HepG2 (cell line): Measurements from ENCODE around the gene SHF. TPM values are rescaled to one million over a fixed set of nuclear protein-coding genes. Genes with fewer than 3 reads are reported as not detected.
A peak's percentile ranks its signal among the peaks of the same experiment; 100 is the strongest.

Experiments used
- ATF5 ChIP-seq: sonication (generic); formaldehyde crosslinking; IDR thresholded peaks from 2 replicates; pipeline ENCODE4 v1.4.0; 2020; ENCODE audit warnings: mild to moderate bottlenecking, low read depth, missing genetic modification reagents
- CBX5 ChIP-seq: sonication (generic); formaldehyde crosslinking; IDR thresholded peaks from 2 replicates; pipeline ENCODE4 v1.4.0; 2020; ENCODE audit warnings: missing genetic modification reagents, borderline replicate concordance
- FOXJ3 ChIP-seq: sonication (generic); formaldehyde crosslinking; IDR thresholded peaks from 2 replicates; pipeline ENCODE4 v1.4.0; 2020; ENCODE audit warnings: missing genetic modification reagents, mild to moderate bottlenecking, borderline replicate concordance
- FOXK2 ChIP-seq: fragments of 450-650 bp; IDR thresholded peaks from 2 replicates; pipeline ENCODE4 v1.6.1; 2016
- FOXM1 ChIP-seq: sonication (generic); formaldehyde crosslinking; IDR thresholded peaks from 2 replicates; pipeline ENCODE4 v1.5.0; 2020; ENCODE audit warnings: missing genetic modification reagents
- HINFP ChIP-seq: sonication (generic); formaldehyde crosslinking; IDR thresholded peaks from 2 replicates; pipeline ENCODE4 v1.4.0; 2020; ENCODE audit warnings: low read depth, mild to moderate bottlenecking, missing genetic modification reagents
- HMGA1 ChIP-seq: sonication (generic); formaldehyde crosslinking; conservative IDR thresholded peaks from 2 replicates; pipeline ENCODE4 v1.4.0; 2020; ENCODE audit warnings: missing genetic modification reagents
- HNRNPL ChIP-seq: fragments of 200-400 bp; formaldehyde crosslinking; IDR thresholded peaks from 2 replicates; pipeline ENCODE4 v1.6.1; 2017; ENCODE audit warnings: mild to moderate bottlenecking, low read depth, low read length
- HOXA7 ChIP-seq: sonication (generic); formaldehyde crosslinking; IDR thresholded peaks from 2 replicates; pipeline ENCODE4 v1.8.1; 2022; ENCODE audit warnings: mild to moderate bottlenecking, missing genetic modification reagents, moderate library complexity
- PRDM10 ChIP-seq: sonication (generic); formaldehyde crosslinking; IDR thresholded peaks from 2 replicates; pipeline ENCODE4 v1.4.0; 2020; ENCODE audit warnings: low read depth, missing genetic modification reagents
- RBAK ChIP-seq: sonication (generic); formaldehyde crosslinking; IDR thresholded peaks from 2 replicates; pipeline ENCODE4 v1.5.1; 2020; ENCODE audit warnings: mild to moderate bottlenecking, missing genetic modification reagents
- RNF219 ChIP-seq: sonication (generic); formaldehyde crosslinking; IDR thresholded peaks from 2 replicates; pipeline ENCODE4 v1.5.0; 2020; ENCODE audit warnings: mild to moderate bottlenecking, missing genetic modification reagents
- TAF1 ChIP-seq: sonication (generic); formaldehyde crosslinking; IDR thresholded peaks from 2 replicates; pipeline ENCODE4 v1.4.0; 2020; ENCODE audit warnings: missing genetic modification reagents
- ZBTB26 ChIP-seq: IDR thresholded peaks from 2 replicates; pipeline ENCODE4 v1.6.1; 2016; ENCODE audit warnings: missing compliant biosample characterization, missing genetic modification reagents, borderline replicate concordance
- ZNF382 ChIP-seq: sonication (generic); formaldehyde crosslinking; IDR thresholded peaks from 2 replicates; pipeline ENCODE4 v1.5.0; 2020; ENCODE audit warnings: missing genetic modification reagents, mild to moderate bottlenecking, borderline replicate concordance
- ZNF710 ChIP-seq: sonication (generic); formaldehyde crosslinking; IDR thresholded peaks from 2 replicates; pipeline ENCODE4 v1.5.0; 2020; ENCODE audit warnings: mild to moderate bottlenecking, missing genetic modification reagents, borderline replicate concordance
- polyA plus RNA-seq, 8 experiments: library from polyadenylated mRNA; depleted of rRNA in 3 of 8; stranded (reverse) in 7 of 8; unstranded in 1 of 8; fragments of >200 nt; fragmentation: Illumina TruSeq in 4 of 8; extraction: Trizol in 4 of 8; gene quantifications; 2 replicates each; pipeline versions ENCODE4 v1.2.1 to v1.2.3, GENCODE V29; 2011 to 2016; ENCODE audit warnings: low read depth in 4 of 8, missing spikeins in 1 of 8, mixed read lengths in 1 of 8; ENCODE audit not compliant: insufficient read depth in 1 of 8
- total RNA-seq, 5 experiments: library from RNA; depleted of rRNA; stranded (reverse); fragments of >200 nt; fragmentation: Illumina TruSeq; extraction: Trizol; gene quantifications; 2 replicates each; pipeline ENCODE4 v1.2.3, GENCODE V29; 2016; ENCODE audit warnings: low read depth in 1 of 5
- TF ChIP-seq, protein P1 (sequence below): sonication (generic); formaldehyde crosslinking; IDR thresholded peaks from 2 replicates; pipeline ENCODE4 v1.8.1; 2023; ENCODE audit warnings: missing genetic modification reagents, mild to moderate bottlenecking, borderline replicate concordance

SHF gene
- total and polyA plus RNA-seq, 2 of the 13 experiments (the other 11 are each of a cell fraction or from before 2014, with no cell fraction given) = 20.9 to 25.5 TPM

- TF ChIP-seq HINFP (CRISPR knock-in tag) = 0 out of 2 replicates have a peak, but pooled peaks have one; percentile 11
- no peak for TF ChIP-seq ZBTB26 (CRISPR knock-in tag)
- TF ChIP-seq HNRNPL = 0 out of 2 replicates have a peak, but pooled peaks have one; percentile 40
- no peak for TF ChIP-seq HMGA1 (CRISPR knock-in tag)
- no peak for TF ChIP-seq HOXA7 (CRISPR knock-in tag)
- no peak for TF ChIP-seq ATF5
- TF ChIP-seq, protein P1, sequence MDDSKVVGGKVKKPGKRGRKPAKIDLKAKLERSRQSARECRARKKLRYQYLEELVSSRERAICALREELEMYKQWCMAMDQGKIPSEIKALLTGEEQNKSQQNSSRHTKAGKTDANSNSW (CRISPR knock-in tag) = no peak
- TF ChIP-seq RBAK = no peak
- no peak for TF ChIP-seq PRDM10 (CRISPR knock-in tag)
- TF ChIP-seq FOXM1 = no peak
- no peak for TF ChIP-seq FOXJ3 (CRISPR knock-in tag)
- no peak for TF ChIP-seq TAF1 (CRISPR knock-in tag)
- TF ChIP-seq RNF219 (CRISPR knock-in tag) = no peak
- TF ChIP-seq CBX5 = peak; percentile 4; the same call in 1 of the 2 replicates
- TF ChIP-seq FOXK2 = no peak
- no peak for TF ChIP-seq ZNF382 (CRISPR knock-in tag)
- TF ChIP-seq ZNF710 (CRISPR knock-in tag) = no peak
Measured at GRCh38 chr15:45162771-45163507, 24.8 kb downstream of the SHF start (continued).
